Stimulated activated naive CD8-positive, alpha-beta T cell treated with anti-CD3 and anti-CD28 coated beads, Interleukin-15, Interleukin-2, amounts not matched to agents 100 ng/mL and 50 ng/mL, for 24 hours (primary cell): ENCODE results near the gene OPCML.

Experiments used
- H3K27ac Mint-ChIP-seq: one replicate; pipeline ENCODE4 v1.8.0; 2021; ENCODE audit warnings: mild to moderate bottlenecking, mixed read lengths
- H3K27me3 Mint-ChIP-seq: one replicate; pipeline ENCODE4 v1.8.0; 2021; ENCODE audit warnings: mixed read lengths
- H3K36me3 Mint-ChIP-seq: one replicate; pipeline ENCODE4 v1.8.0; 2021; ENCODE audit warnings: low read depth, mixed read lengths
- H3K4me1 Mint-ChIP-seq: one replicate; pipeline ENCODE4 v1.8.0; 2021; ENCODE audit warnings: low read depth, mixed read lengths
- H3K4me3 Mint-ChIP-seq: one replicate; pipeline ENCODE4 v1.8.0; 2021; ENCODE audit warnings: mild to moderate bottlenecking, mixed read lengths
- H3K9me3 Mint-ChIP-seq: one replicate; pipeline ENCODE4 v1.8.0; 2021; ENCODE audit warnings: mixed read lengths

The OPCML gene

DNA sequence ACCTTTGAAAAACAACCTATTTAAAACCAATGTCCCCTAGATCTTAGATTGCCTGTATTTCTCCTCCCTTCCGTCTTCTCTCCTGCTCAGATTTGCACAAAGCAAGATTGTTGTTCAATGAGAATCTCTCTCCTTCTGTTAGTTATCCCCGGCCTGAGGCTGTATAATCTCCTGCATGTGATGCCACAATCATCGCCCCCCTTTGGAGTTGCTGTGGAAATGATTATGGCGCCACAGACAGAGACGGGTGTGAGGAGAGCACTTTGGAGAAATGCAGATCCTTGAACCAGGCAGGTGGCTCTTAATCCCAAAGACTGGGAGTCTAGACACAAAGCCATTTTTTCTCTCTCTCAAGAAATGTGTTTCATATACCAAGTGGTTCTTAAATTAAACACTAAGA is 941.3 kb downstream of the OPCML start:
- Mint-ChIP-seq H3K27ac (no peak overlapping the region), H3K27me3 (no peaks in the 10 kb centered on the region), H3K36me3 (no peaks in the 10 kb centered on the region)

DNA sequence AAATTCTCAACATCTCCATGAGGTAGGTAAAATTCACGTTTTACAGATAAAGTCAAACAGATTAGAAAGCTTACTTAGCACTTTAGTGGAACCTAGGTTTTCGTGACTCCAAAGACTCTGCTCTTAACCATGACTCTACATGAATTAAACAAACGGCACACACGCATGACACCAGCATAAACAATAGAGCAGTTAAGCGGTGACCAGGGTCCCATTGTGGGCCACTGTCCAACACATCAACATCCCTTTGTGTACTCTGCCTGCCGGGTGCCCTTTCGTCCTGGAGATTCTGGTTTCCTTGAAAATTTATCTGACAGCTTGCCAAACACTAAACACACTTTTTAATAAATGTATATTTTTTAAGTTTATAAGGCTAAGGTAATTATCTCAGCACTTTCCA is 941.7 kb downstream of the OPCML start:
- no peaks in the 10 kb centered on the region for H3K27me3 Mint-ChIP-seq

More for the DNA sequence above, 941.3 kb downstream of the OPCML start:
- Mint-ChIP-seq H3K9me3 (no peaks in the 10 kb centered on the region), H3K4me3 (no peak overlapping the region), H3K4me1 (no peaks in the 10 kb centered on the region)

DNA sequence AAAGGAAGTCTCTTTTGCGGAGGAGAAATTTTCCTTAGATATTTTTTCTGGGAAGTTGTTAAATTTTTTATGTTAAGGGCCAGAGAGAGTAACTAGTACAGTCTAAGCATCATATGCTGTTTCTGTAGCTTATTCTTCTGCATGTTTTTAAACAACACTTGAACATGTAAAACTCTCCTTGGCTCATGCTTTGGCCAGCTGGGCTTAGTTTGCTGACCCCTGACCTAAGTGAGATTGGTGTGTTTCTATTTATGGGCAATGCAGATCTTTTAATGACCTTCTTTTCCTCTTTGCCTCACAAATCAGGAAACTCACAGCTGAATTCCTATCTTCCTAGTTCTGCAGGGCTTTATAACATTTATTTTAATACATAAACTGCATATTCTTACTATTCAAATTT is 942.5 kb downstream of the OPCML start:
- H3K27me3 Mint-ChIP-seq, result no peaks in the 10 kb centered on the region
- H3K4me3 Mint-ChIP-seq, result no peak overlapping the region
- no peaks in the 10 kb centered on the region for H3K9me3 Mint-ChIP-seq
- H3K4me1 Mint-ChIP-seq, result no peaks in the 10 kb centered on the region
- no peaks in the 10 kb centered on the region for H3K36me3 Mint-ChIP-seq
- H3K27ac Mint-ChIP-seq, result no peak overlapping the region

More for the DNA sequence above, 941.7 kb downstream of the OPCML start:
- H3K4me1 Mint-ChIP-seq, result no peaks in the 10 kb centered on the region
- no peak overlapping the region for H3K4me3 Mint-ChIP-seq
- H3K27ac Mint-ChIP-seq, result no peak overlapping the region
- no peaks in the 10 kb centered on the region for H3K36me3 Mint-ChIP-seq
- no peaks in the 10 kb centered on the region for H3K9me3 Mint-ChIP-seq

GRCh38 chr11:132588366-132588765 is 943.9 kb downstream of the OPCML start:
- Mint-ChIP-seq H3K27ac (no peak overlapping the region), H3K4me1 (no peaks in the 10 kb centered on the region), H3K27me3 (no peaks in the 10 kb centered on the region), H3K9me3 (no peaks in the 10 kb centered on the region), H3K4me3 (no peak overlapping the region), H3K36me3 (no peaks in the 10 kb centered on the region)

- H3K27me3 Mint-ChIP-seq, result no peaks in the 10 kb centered on the region
- no peaks in the 10 kb centered on the region for H3K9me3 Mint-ChIP-seq
- H3K4me1 Mint-ChIP-seq, result no peaks in the 10 kb centered on the region
- no peaks in the 10 kb centered on the region for H3K36me3 Mint-ChIP-seq
- no peak overlapping the region for H3K4me3 Mint-ChIP-seq
- H3K27ac Mint-ChIP-seq, result no peak overlapping the region
Measured at GRCh38 chr11:132587716-132588115, 944.6 kb downstream of the OPCML start.

GRCh38 chr11:132586801-132587200 is 945.5 kb downstream of the OPCML start:
- no peaks in the 10 kb centered on the region for H3K27me3 Mint-ChIP-seq
- H3K4me3 Mint-ChIP-seq, result no peak overlapping the region
- no peak overlapping the region for H3K27ac Mint-ChIP-seq
- no peaks in the 10 kb centered on the region for H3K9me3 Mint-ChIP-seq
- H3K4me1 Mint-ChIP-seq, result no peaks in the 10 kb centered on the region
- no peaks in the 10 kb centered on the region for H3K36me3 Mint-ChIP-seq

DNA sequence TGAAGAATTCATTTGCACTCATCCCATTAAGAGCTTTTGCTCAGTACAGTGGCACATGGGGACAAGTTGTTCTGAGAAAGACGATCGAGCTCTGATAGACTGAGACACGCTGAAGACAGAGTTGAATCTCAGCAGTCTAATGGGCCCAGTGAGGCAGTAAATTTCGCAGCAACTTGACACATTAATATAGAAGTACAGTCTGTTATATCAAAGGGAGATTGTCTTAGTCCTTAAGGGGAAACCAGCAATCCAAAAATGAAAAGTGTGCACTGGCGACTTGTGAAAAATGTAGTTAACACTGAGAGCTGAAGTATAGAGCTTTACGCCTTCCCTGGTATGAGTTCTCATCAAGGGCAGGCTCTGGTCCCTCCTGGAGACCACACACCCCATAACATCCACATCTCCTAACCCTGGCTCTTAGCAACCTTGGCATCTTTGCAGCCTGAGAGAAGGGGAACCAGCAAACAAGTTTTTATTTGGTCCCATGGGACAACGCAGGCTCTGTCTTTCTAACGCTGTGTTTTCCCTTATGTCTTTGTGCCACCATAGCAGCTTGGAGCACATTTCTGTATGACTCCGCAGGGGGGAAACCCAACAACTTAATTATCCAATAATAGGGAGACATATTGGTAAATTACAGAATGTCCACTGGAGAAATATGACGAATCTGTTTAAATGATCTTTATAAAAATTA is 952.5 kb downstream of the OPCML start:
- H3K27me3 Mint-ChIP-seq, result peaks cover 3% of the 10 kb centered on the region
- H3K4me3 Mint-ChIP-seq, result no peak overlapping the region
- H3K9me3 Mint-ChIP-seq, result peaks cover 10% of the 10 kb centered on the region
- no peaks in the 10 kb centered on the region for H3K36me3 Mint-ChIP-seq
- H3K4me1 Mint-ChIP-seq, result no peaks in the 10 kb centered on the region
- no peak overlapping the region for H3K27ac Mint-ChIP-seq

GRCh38 chr11:132579136-132579535 is 953.2 kb downstream of the OPCML start:
- H3K27me3 Mint-ChIP-seq, result peaks cover 3% of the 10 kb centered on the region

DNA sequence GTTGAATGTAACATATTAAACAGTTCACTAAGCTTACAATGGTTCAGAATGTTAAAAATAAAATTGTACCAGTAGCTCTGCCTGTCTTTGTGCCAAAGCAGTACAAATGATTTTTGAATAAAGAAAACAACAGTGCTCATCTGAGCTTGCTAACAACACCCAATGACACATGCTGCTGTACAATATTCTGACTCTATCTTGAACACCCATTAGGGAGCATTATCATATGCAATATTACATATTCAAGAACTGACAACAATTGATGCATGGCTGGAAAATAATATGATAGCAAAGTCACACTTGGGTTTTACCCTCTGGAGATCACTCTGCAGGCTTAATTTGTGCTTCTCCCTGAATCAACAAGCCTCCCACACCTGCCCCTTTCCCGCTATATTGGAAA is 953.7 kb downstream of the OPCML start:
- Mint-ChIP-seq H3K4me3 (no peak overlapping the region), H3K4me1 (no peaks in the 10 kb centered on the region), H3K36me3 (no peaks in the 10 kb centered on the region), H3K27me3 (peaks cover 3% of the 10 kb centered on the region), H3K9me3 (peaks cover 10% of the 10 kb centered on the region), H3K27ac (no peak overlapping the region)

More at GRCh38 chr11:132579136-132579535, 953.2 kb downstream of the OPCML start:
- Mint-ChIP-seq H3K4me3 (no peak overlapping the region), H3K36me3 (no peaks in the 10 kb centered on the region), H3K27ac (no peak overlapping the region), H3K9me3 (peaks cover 10% of the 10 kb centered on the region), H3K4me1 (no peaks in the 10 kb centered on the region)

DNA sequence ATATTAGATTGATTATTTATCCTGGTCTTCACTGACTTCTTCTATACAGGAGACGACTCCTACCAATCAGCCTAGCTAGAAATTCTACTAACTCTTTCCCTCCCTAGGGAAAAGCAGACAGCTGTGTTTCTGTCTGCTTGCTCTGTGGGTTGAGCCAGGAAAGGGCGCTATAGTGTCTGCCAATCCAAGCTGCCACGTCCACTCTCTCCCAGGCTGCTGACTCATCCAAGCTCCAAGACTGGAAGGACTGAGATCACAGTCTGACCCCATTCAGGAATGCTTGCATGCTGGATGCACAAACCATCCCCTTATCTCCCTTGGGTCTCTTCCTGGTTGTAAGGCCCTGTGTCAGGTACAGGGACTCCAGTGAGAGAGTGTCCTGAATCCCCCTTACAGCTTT is 955.6 kb downstream of the OPCML start:
- H3K27ac Mint-ChIP-seq, result no peak overlapping the region
- no peaks in the 10 kb centered on the region for H3K36me3 Mint-ChIP-seq
- peaks cover 3% of the 10 kb centered on the region for H3K27me3 Mint-ChIP-seq
- H3K9me3 Mint-ChIP-seq, result peaks cover 10% of the 10 kb centered on the region
- H3K4me1 Mint-ChIP-seq, result no peaks in the 10 kb centered on the region
- H3K4me3 Mint-ChIP-seq, result no peak overlapping the region

DNA sequence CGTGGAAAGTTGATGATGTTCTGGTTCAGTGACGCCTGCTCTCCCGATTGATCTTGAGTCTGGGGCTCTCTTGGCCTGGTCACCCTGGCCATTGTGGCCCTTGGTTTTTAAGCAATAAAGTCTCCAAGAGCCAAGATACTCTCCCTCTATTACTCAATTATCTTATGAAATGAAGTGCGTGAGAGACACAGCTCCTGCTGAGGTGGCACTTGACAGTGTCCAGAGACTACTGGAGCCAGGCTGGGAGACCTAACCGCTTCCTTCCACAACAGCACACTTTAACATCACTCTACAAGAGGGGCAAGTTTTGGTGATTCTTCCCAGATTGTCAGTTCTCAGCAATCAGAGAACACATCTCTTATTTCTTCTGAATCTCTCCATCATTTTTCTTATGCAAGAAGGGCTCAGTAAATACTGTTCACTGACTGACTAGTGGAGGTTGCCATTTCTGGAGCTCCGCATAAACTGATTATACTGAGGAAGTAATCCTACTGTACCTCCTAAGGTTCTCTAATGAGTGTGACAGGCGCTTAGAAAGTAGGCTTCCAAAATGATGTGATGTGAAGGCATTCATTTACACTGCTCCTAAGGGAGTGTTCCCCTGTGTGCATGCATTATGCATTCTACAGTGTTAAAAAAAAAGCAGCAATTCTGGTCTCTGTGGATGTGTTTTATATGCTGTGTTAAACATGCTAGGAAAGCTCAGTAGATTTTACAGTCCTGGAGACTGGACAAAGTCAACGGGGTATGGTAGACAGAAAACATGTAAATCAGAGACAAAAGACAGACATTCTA is 968.0 kb downstream of the OPCML start:
- Mint-ChIP-seq H3K27ac (no peak overlapping the region), H3K4me1 (no peaks in the 10 kb centered on the region), H3K4me3 (no peak overlapping the region), H3K9me3 (peaks cover 11% of the 10 kb centered on the region), H3K36me3 (no peaks in the 10 kb centered on the region), H3K27me3 (no peaks in the 10 kb centered on the region)

GRCh38 chr11:132563050-132563449 is 969.3 kb downstream of the OPCML start:
- no peak overlapping the region for H3K27ac Mint-ChIP-seq
- H3K36me3 Mint-ChIP-seq, result no peaks in the 10 kb centered on the region
- H3K9me3 Mint-ChIP-seq, result peaks cover 11% of the 10 kb centered on the region
- H3K4me1 Mint-ChIP-seq, result no peaks in the 10 kb centered on the region
- peaks cover 4% of the 10 kb centered on the region for H3K27me3 Mint-ChIP-seq
- H3K4me3 Mint-ChIP-seq, result no peak overlapping the region

- no peak overlapping the region for H3K4me3 Mint-ChIP-seq
- H3K4me1 Mint-ChIP-seq, result no peaks in the 10 kb centered on the region
- peaks cover 6% of the 10 kb centered on the region for H3K9me3 Mint-ChIP-seq
- peaks cover 4% of the 10 kb centered on the region for H3K27me3 Mint-ChIP-seq
- no peaks in the 10 kb centered on the region for H3K36me3 Mint-ChIP-seq
- H3K27ac Mint-ChIP-seq, result no peak overlapping the region
Measured at GRCh38 chr11:132561937-132562336, 970.4 kb downstream of the OPCML start.

- H3K27me3 Mint-ChIP-seq, result peaks cover 4% of the 10 kb centered on the region
Measured at GRCh38 chr11:132559331-132560036, 972.8 kb downstream of the OPCML start.

DNA sequence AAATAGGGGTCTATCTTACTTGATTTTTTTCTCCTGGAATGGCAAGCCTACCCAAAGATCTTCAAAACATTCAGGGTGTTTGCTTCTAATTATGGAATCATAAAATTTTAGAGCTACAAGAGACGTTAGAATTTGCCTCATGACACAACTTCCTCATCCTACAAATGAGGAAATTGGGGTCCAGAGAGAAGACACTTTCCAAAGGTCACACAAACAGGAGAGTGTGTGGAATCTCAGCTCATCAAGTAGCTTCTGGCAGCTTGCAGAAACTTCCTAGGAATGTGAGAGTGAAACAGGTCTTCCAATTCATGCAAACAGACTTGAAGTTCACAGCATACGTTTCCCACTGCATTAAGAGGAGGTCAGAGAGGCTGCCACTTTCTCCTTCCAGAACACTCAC is 976.0 kb downstream of the OPCML start:
- peaks cover 4% of the 10 kb centered on the region for H3K27me3 Mint-ChIP-seq
- no peak overlapping the region for H3K27ac Mint-ChIP-seq
- no peaks in the 10 kb centered on the region for H3K36me3 Mint-ChIP-seq
- H3K9me3 Mint-ChIP-seq, result peaks cover 14% of the 10 kb centered on the region
- H3K4me1 Mint-ChIP-seq, result no peaks in the 10 kb centered on the region
- H3K4me3 Mint-ChIP-seq, result no peak overlapping the region

More at GRCh38 chr11:132559331-132560036, 972.8 kb downstream of the OPCML start:
- H3K36me3 Mint-ChIP-seq, result no peaks in the 10 kb centered on the region
- H3K27ac Mint-ChIP-seq, result no peak overlapping the region
- no peaks in the 10 kb centered on the region for H3K4me1 Mint-ChIP-seq
- H3K4me3 Mint-ChIP-seq, result no peak overlapping the region
- peaks cover 6% of the 10 kb centered on the region for H3K9me3 Mint-ChIP-seq
